Ovary (tissue), 10 donors: ENCODE measurements around the gene AP3B1. TPM values are rescaled to one million over a fixed set of nuclear protein-coding genes. Genes with fewer than 3 reads are reported as not detected.

Experiments
- DNase-seq, 5 donors: peaks; one replicate each; pipeline ENCODE4 v3.0.0-alpha.2; 2019 to 2020
- H3K27ac ChIP-seq, 2 donors: fragments of 200-600 bp; one replicate each; pipeline versions ENCODE4 v1.5.1 to v1.8.0; 2019 to 2022
- H3K27me3 ChIP-seq: fragments of 200-600 bp; one replicate; pipeline ENCODE4 v1.8.0; 2022
- H3K36me3 ChIP-seq: fragments of 200-600 bp; sonication (generic); one replicate; pipeline ENCODE4 v1.5.1; 2019
- H3K4me1 ChIP-seq: one replicate; pipeline ENCODE4 v1.8.1; 2013; ENCODE audit warnings: mild to moderate bottlenecking, moderate library complexity; ENCODE audit not compliant: insufficient read depth
- H3K4me3 ChIP-seq: fragments of 200-600 bp; sonication (generic); one replicate; pipeline ENCODE4 v1.5.1; 2017
- H3K9me3 ChIP-seq, 2 donors: fragments of 200-600 bp in 1 of 2; sonication (generic) in 1 of 2; one replicate each; pipeline versions ENCODE4 v1.5.1 to v1.8.1; 2013 to 2019; ENCODE audit warnings: mild to moderate bottlenecking in 1 of 2, moderate library complexity in 1 of 2
- EP300 ChIP-seq: sonication (generic); formaldehyde crosslinking; IDR thresholded peaks from one replicate; pipeline ENCODE4 v1.6.1; 2017; ENCODE audit warnings: antibody characterized with exemption
- POLR2A ChIP-seq: fragments of 450-650 bp; IDR thresholded peaks from one replicate; pipeline ENCODE4 v1.6.1; 2017; ENCODE audit warnings: antibody characterized with exemption, mild to moderate bottlenecking, moderate library complexity
- WGBS, 3 donors: extraction: QIAGEN DNeasy Blood & Tissue Kit in 1 of 3; methylation state at CpG; one replicate each; pipeline versions ENCODE4 v1.1.5 to v1.1.7; 2013 to 2017; 5-methylcytosine and 5-hydroxymethylcytosine counted together
- intact Hi-C, 4 donors: fragments of 100-400 bp; cut with DNase I; formaldehyde crosslinking; loops; one replicate each; pipeline versions ENCODE4 v1.11.0 to v1.15.1; 2022 to 2023
- long read RNA-seq, 3 donors: library from polyadenylated mRNA in 2 of 3; unstranded in 2 of 3; transcript quantifications; one replicate each; pipeline ENCODE4 v2.0.0 and lab custom pipeline, GENCODE V29; 2021 to 2026
- polyA plus RNA-seq, 2 donors: library from polyadenylated mRNA; stranded (reverse); fragments of 200-250 nt in 1 of 2; fragments of 350-450 nt in 1 of 2; fragmentation: Illumina TruSeq in 1 of 2; extraction: RNeasy Lipid Tissue Mini Kit (QIAGEN cat#74804) in 1 of 2; gene quantifications; one replicate each; pipeline ENCODE4 v1.2.3, GENCODE V29; 2013 to 2014
- total RNA-seq, 7 donors: library from RNA; depleted of rRNA in 2 of 7; stranded (reverse); fragments of >200 nt in 2 of 7; fragmentation: NEBNext Ultra II Directional in 3 of 7; extraction: Animal tissue kit (Norgen Biotek cat#: 25700) in 3 of 7; gene quantifications; one replicate each; pipeline versions ENCODE4 v1.1.0 to v1.2.4, GENCODE V29; 2016 to 2023
- TF ChIP-seq, protein P1 (sequence below), 3 donors: fragments of 450-650 bp in 2 of 3; fragments of 200-600 bp in 1 of 3; IDR thresholded peaks; one replicate each; pipeline versions ENCODE4 v1.5.1 to v1.8.0; 2016 to 2022; ENCODE audit warnings: antibody characterized with exemption in 3 of 3, mild to moderate bottlenecking in 1 of 3
- donor health status: DM: no; HTN: no; CAD: no; lungs with moderate emphysema.
- donor health status: DM: no; HTN: no; CAD: no.
- donor health status: Bipolar disorder and iron deficiency.
- donor health status: DM: yes; HTN: yes; CAD: no.
- donor health status: DM: no; HTN: no; CAD: no.
- donor health status: DM: yes; HTN: yes; CAD: no.

Gene AP3B1, protein sequence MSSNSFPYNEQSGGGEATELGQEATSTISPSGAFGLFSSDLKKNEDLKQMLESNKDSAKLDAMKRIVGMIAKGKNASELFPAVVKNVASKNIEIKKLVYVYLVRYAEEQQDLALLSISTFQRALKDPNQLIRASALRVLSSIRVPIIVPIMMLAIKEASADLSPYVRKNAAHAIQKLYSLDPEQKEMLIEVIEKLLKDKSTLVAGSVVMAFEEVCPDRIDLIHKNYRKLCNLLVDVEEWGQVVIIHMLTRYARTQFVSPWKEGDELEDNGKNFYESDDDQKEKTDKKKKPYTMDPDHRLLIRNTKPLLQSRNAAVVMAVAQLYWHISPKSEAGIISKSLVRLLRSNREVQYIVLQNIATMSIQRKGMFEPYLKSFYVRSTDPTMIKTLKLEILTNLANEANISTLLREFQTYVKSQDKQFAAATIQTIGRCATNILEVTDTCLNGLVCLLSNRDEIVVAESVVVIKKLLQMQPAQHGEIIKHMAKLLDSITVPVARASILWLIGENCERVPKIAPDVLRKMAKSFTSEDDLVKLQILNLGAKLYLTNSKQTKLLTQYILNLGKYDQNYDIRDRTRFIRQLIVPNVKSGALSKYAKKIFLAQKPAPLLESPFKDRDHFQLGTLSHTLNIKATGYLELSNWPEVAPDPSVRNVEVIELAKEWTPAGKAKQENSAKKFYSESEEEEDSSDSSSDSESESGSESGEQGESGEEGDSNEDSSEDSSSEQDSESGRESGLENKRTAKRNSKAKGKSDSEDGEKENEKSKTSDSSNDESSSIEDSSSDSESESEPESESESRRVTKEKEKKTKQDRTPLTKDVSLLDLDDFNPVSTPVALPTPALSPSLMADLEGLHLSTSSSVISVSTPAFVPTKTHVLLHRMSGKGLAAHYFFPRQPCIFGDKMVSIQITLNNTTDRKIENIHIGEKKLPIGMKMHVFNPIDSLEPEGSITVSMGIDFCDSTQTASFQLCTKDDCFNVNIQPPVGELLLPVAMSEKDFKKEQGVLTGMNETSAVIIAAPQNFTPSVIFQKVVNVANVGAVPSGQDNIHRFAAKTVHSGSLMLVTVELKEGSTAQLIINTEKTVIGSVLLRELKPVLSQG
- total RNA-seq (10 to 100 TPM; 23.2 to 38.8 (median 28.5) TPM), polyA plus RNA-seq (10 to 100 TPM; 14.5 to 31.2 TPM)
- long read RNA-seq, donor 1, partial matches to known transcripts: 45 of 57 reads
- long read RNA-seq, donor 1, other reads (novel, unspliced or antisense): 12 of 57 reads
- long read RNA-seq, donor 2, full-length matches to known transcripts: 2 of 2 reads
- long read RNA-seq, donor 2, partial matches to known transcripts: 0 of 2 reads
- long read RNA-seq, donor 2, other reads (novel, unspliced or antisense): 0 of 2 reads
- long read RNA-seq, donor 3, full-length matches to known transcripts: 15 of 45 reads
- long read RNA-seq, donor 3, partial matches to known transcripts: 24 of 45 reads
- long read RNA-seq, donor 3, other reads (novel, unspliced or antisense): 6 of 45 reads

DNA sequence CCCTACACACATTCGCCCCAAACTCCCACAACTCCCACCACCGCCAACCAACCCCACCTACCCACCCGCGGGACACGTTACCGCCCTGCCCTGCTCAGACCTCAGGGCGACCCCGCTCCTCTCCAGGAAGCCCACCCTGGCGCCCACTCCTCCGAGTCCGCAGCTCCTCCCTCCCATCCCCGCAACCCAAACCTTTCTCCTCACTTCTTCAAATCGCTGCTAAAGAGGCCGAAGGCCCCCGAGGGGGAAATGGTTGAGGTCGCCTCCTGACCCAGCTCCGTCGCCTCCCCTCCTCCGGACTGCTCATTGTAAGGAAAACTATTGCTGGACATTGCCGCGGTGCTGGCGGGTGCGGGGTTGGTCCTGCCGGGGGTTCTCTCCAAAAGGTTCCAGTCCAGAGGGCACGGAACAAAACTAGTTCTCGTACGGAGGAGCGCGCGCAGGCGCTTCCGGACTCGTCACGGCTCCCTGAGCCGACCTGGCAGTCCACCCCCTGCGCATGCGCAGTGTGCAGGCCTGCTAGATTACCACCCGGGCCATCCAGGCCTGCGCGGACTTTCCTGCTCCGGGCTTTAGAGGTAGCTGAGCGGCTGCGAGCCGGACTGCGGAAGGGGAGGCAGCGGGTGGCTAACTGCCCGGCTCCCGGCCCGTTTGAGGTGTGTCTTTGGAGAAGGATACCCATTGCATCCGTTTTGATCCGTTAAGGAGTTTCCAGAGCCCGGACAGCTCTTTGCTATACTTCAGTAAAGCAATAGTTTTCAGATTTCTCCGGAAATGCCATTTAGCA, at the start of gene AP3B1:
Gene AP3B1 (minus strand): TSS at position 451 of the 787 bp plus-strand sequence. CDS start 119 bp downstream, at position 332.
- peak; percentile 99 for DNase-seq
- H3K27ac ChIP-seq: peak within 1 kb of the TSS; percentile 58 to 71
- H3K4me1 ChIP-seq: peaks cover 2% of the 10 kb centered on the region
- no peaks in the 10 kb centered on the region for H3K27me3 ChIP-seq
- intact Hi-C loops: loop anchor here in 3 of 4 donors (5.0 kb wide), 1 partner anchor 68 kb away; the partner anchor contains the start of gene SCAMP1 (in 3 of the 3)
- WGBS, 3 donors: 0 to 1% (median 0%) methylated on average over 44 to 53 of the region's 53 CpGs
- no peaks in the 10 kb centered on the region for H3K36me3 ChIP-seq
- peak within 1 kb of the TSS; percentile 63 for H3K4me3 ChIP-seq
- H3K9me3 ChIP-seq: no peaks in the 10 kb centered on the region
- TF ChIP-seq EP300: no peak
- TF ChIP-seq, protein P1, sequence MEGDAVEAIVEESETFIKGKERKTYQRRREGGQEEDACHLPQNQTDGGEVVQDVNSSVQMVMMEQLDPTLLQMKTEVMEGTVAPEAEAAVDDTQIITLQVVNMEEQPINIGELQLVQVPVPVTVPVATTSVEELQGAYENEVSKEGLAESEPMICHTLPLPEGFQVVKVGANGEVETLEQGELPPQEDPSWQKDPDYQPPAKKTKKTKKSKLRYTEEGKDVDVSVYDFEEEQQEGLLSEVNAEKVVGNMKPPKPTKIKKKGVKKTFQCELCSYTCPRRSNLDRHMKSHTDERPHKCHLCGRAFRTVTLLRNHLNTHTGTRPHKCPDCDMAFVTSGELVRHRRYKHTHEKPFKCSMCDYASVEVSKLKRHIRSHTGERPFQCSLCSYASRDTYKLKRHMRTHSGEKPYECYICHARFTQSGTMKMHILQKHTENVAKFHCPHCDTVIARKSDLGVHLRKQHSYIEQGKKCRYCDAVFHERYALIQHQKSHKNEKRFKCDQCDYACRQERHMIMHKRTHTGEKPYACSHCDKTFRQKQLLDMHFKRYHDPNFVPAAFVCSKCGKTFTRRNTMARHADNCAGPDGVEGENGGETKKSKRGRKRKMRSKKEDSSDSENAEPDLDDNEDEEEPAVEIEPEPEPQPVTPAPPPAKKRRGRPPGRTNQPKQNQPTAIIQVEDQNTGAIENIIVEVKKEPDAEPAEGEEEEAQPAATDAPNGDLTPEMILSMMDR (IDR thresholded peaks at IDR 0.05): no peak
- peak; percentile 86 for TF ChIP-seq POLR2A

DNA sequence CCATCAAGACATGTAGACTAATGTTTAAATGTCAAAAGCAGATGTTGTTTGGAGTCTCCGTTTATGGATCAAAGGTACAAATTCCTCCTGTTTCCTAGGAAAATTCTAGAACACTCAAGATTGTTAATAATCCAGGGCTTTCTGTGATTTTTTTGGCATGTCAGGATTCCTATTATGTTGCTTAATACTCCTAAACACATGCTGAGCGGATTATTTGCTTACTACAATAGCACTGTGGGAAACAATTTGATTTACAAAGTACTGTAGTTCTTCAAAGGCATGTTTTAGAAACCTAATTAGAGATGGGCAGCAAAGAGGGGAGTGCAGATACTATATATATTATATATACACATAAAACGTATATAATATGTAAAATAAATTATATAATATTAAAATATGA, 46.9 kb upstream of the AP3B1 start:
- TF ChIP-seq, protein P1 (IDR thresholded peaks at IDR 0.05): no peak
- TF ChIP-seq POLR2A: no peak
- TF ChIP-seq EP300: no peak
- 65 to 73% (median 68%) methylated on average over 3 of the region's 3 CpGs for WGBS, 3 donors

DNA sequence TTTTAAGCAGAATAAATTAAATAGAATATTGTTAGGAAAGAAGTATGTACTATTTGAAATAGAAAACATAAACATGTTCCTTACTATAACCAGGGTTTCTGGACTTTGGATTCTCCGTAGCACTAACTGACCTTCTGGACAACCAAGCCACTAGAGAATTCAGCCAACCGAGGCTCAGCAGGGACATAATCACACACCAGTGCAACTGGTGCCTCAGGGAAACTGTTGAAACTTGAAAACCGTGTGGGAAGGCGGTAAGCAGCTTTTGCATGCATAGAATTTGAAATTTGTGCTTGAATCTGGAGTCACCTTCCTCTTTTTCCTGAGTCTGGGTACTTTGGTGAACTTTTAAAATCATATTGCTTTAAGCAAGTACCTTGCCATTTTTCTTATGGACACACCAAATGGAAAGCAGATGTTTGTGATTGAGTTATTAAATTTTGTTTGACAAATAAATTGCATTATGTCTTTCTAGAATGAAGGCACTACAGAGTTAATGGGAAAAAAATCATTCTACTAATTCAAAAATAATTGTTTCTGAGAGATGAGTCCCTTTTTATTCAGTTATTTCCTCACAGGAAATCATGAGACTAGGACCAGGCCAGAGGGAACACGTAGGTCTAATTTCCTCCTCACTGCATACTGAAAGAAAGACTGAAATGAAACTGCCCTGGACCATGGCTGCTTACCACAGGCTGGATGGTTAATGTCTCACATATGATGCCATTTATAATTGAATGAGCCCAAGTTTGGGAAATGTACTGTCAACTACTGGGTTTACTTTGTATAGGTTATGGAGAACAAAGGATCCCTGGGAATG, 45.3 kb upstream of the AP3B1 start:
- WGBS, 3 donors: 86 to 87% (median 87%) methylated on average over 5 of the region's 5 CpGs
- no peaks in the 10 kb centered on the region for H3K4me1 ChIP-seq
- intact Hi-C loops: no loop called here
- no peaks in the 10 kb centered on the region for H3K27me3 ChIP-seq
- H3K9me3 ChIP-seq: no peaks in the 10 kb centered on the region
- no peak overlapping the region for H3K27ac ChIP-seq
- DNase-seq: no peak
- TF ChIP-seq POLR2A (no peak), EP300 (no peak)
- TF ChIP-seq, protein P1 (IDR thresholded peaks at IDR 0.05): no peak
- H3K4me3 ChIP-seq: no peak overlapping the region
- H3K36me3 ChIP-seq: no peaks in the 10 kb centered on the region

More for the DNA sequence above, 46.9 kb upstream of the AP3B1 start:
- H3K4me1 ChIP-seq: no peaks in the 10 kb centered on the region
- intact Hi-C loops: no loop called here
- no peak overlapping the region for H3K4me3 ChIP-seq
- H3K27ac ChIP-seq: no peak overlapping the region
- H3K27me3 ChIP-seq: no peaks in the 10 kb centered on the region
- no peak for DNase-seq
- H3K9me3 ChIP-seq: no peaks in the 10 kb centered on the region
- no peaks in the 10 kb centered on the region for H3K36me3 ChIP-seq
